OCI-M1 (cell line): ENCODE measurements around the gene ALKBH5.

Experiments used
- DNase-seq: peaks from one replicate; lab custom pipeline; 2025; lab: John Stamatoyannopoulos, UW

The ALKBH5 gene

GRCh38 chr17:18224053-18224386 is 40.4 kb downstream of the ALKBH5 start:
- DNase-seq: no peak

- DNase-seq: no peak
Observed at GRCh38 chr17:18224387-18225120, 40.9 kb downstream of the ALKBH5 start.

GRCh38 chr17:18225121-18225641 is 41.6 kb downstream of the ALKBH5 start, which contains the start of gene LLGL1:
Gene LLGL1, plus strand, starts transcription at chr17:18225635. Its CDS starts 48 bp downstream, at chr17:18225683.
- DNase-seq: peak; percentile 89

DNA sequence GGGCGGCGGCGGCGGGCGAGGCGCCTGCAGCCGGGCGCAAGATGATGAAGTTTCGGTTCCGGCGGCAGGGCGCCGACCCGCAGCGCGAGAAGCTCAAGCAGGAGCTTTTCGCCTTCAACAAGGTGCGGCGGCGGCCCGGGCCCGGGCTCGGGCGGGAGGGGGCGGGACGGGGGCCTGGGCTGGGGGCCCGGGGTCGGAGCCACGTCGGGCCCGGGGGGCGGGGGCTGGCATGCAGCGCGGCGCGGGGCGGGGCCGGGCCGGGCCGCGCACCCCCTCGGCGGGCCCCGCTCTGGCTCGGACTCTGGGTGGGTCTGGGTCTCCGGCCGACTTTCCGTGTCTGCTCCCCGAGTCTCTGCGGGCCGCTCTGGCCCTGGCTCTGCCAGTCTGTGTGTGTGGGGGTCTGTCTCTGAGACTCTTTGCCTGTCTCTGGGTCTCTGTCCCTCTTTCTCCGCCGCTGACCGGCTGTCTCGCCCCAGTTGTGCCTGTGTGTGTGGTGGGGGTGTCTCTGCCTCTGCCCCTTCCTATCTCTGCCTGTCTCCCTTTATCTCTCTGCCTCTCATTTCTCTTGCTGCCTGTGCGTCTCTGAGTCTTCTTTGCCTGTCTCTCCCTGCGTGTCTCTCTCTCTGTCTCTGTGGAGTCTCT is 42.1 kb downstream of the ALKBH5 start:
- DNase-seq: peak; percentile 12

DNA sequence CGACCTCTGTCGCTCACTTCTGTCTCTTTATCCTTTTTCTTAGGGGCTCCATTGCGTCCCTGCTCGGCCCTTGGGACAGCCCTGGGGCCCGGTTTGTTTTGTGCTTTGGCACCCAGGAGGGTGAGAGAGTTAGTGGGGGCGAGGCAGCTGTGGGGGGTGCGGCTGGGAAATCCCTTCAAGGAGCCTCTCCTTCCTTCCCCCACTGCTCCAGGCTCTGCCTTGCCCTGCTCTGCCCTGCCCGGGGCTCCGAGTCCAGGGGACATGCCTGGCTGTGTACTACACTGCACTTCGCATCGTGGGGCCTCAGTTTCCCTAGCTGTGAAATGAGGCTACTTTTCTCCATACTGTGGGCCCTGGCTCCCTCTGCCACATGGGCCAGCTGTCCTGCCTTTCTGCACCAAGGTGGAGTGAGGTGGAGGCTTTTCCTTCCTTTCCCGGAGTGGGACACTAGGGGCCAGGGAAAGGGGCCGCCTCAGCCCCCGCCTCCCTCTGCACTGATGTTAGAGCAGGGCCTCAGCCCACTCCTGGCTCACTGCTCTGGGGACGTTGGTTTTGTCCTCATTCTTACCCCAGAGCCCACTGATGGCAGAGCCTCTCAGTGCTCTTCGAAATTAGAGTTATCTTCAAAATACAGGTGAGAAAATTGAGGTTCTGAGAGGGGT is 42.8 kb downstream of the ALKBH5 start:
- DNase-seq: no peak

GRCh38 chr17:18227635-18228034 is 44.0 kb downstream of the ALKBH5 start:
- DNase-seq: no peak

- DNase-seq: no peak
Observed at GRCh38 chr17:18228176-18228682, 44.6 kb downstream of the ALKBH5 start.

GRCh38 chr17:18229254-18229653 is 45.6 kb downstream of the ALKBH5 start:
- no peak for DNase-seq

GRCh38 chr17:18229771-18230170 is 46.1 kb downstream of the ALKBH5 start:
- DNase-seq: no peak

- no peak for DNase-seq
Observed at GRCh38 chr17:18230288-18231141, 46.9 kb downstream of the ALKBH5 start.

DNA sequence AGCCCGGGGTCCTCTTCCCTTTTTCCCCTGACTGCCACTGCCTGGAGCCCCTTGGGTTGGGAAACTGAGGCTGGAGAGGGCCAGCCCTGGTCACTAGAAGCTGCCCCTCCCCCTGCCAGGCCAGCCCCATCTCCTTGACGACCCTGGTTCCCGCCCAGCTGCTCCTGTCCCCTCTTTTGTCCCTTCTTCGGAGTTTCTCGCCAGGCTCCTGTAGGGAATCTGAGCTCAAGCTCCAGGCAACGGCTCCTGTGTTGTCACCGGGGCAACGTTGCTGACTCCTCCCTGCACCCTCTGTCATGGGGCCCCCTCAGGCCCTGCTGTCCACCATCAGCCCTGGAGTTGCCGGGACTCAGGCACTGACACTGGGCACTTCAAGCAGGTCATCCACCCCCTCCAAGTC is 47.5 kb downstream of the ALKBH5 start:
- DNase-seq: no peak

DNA sequence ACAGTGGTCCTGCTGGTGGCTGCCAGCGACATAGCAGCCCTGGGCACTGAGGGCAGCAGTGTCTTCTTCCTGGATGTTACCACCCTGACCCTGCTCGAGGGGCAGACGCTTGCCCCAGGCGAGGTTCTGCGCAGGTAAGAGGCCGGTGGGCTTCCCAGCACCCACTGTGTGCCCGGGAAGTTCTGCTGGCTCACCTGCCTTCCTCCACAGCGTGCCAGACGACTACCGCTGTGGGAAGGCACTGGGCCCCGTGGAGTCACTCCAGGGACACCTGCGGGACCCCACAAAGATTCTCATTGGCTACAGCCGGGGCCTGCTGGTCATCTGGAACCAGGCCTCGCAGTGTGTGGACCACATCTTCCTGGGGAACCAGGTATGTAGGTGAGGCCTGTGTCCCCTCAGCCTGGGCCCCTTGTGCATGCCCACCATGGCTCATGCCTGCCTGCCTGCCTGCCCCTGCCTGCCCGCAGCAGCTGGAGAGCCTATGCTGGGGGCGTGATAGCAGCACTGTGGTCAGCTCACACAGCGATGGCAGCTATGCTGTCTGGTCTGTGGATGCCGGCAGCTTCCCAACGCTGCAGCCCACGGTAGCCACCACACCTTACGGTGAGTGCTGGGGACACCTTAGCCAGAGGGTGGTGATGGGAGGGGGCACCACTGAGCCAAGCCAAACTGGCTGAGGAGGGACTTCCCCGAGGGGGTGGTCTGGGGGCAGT is 50.3 kb downstream of the ALKBH5 start:
- DNase-seq: no peak

GRCh38 chr17:18234853-18235380 is 51.3 kb downstream of the ALKBH5 start:
- no peak for DNase-seq

GRCh38 chr17:18235743-18236256 is 52.2 kb downstream of the ALKBH5 start:
- DNase-seq: no peak

GRCh38 chr17:18236494-18236893 is 52.9 kb downstream of the ALKBH5 start:
- no peak for DNase-seq

DNA sequence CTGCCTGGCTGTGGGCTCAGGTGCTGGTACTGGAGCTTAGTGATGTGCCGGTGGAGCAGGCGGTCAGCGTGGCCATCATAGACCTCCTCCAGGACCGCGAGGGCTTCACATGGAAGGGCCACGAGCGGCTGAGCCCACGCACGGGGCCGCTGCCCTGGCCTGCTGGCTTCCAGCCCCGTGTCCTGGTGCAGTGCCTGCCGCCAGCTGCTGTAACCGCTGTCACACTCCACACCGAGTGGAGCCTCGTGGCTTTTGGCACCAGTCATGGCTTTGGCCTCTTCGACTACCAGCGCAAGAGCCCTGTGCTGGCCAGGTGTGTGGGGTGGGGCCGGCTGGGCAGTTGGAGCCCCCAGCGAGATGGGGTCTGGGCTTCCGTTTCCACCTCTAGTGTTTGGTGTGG is 53.8 kb downstream of the ALKBH5 start:
- no peak for DNase-seq

DNA sequence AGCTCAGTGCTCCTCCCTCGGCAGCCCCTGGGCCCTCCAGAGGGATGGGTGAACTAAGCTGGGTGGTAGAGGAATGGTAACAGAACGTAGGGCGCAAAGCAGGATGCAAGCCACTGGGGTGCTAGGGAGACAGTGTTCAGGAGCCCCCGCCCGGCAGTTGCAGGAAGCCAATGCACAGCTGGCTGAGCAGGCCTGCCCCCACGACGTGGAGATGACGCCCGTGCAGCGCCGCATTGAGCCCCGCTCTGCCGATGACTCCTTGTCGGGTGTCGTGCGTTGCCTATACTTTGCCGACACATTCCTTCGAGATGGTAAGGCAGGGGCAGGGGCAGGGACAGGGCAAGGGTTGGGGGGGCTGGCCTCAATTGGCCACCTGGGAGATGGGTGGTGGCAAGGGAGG is 54.7 kb downstream of the ALKBH5 start:
- DNase-seq: no peak

DNA sequence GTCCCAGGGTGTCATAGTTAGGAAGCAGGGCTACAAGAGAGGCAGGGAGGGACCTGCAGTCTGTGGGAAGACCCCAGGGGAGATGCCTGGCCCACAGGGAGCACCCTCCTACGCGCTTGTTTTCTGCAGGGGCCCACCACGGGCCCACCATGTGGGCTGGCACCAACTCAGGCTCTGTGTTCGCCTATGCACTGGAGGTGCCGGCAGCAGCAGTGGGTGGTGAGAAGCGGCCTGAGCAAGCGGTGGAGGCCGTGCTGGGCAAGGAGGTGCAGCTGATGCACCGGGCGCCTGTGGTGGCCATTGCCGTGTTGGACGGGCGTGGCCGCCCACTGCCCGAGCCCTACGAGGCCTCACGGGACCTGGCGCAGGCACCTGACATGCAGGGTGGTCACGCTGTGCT is 56.8 kb downstream of the ALKBH5 start:
- DNase-seq: no peak

GRCh38 chr17:18241229-18241871 is 57.7 kb downstream of the ALKBH5 start:
- no peak for DNase-seq
